ENCODE data around the gene SF1.

Gene SF1

GRCh38 chr11:64759131-64759721 lies 19.1 kb downstream of the SF1 start:
- peak overlapping the region; percentile 78 to 95 for H3K27ac ChIP-seq
- DNase-seq (ENCODE audit: low spot score) = peak; percentile 74
- peak overlapping the region; percentile 72 for H3K4me3 ChIP-seq
- TF ChIP-seq CTCF (IDR thresholded peaks at IDR 0.05) = no peak

- H3K4me3 ChIP-seq = peak overlapping the region; percentile 72
- peak overlapping the region in 1 of 2 donors; percentile 95 for H3K27ac ChIP-seq
- TF ChIP-seq CTCF (IDR thresholded peaks at IDR 0.05) = no peak
- no peak for DNase-seq (ENCODE audit: low spot score)
Measured at GRCh38 chr11:64758330-64759079, 19.8 kb downstream of the SF1 start.

GRCh38 chr11:64757549-64758329 lies 20.6 kb downstream of the SF1 start:
- Histone ChIP-seq H3K4me3 (no peak overlapping the region), H3K27ac (no peak overlapping the region)
- DNase-seq (ENCODE audit: low spot score) = peak; percentile 71
- TF ChIP-seq CTCF (IDR thresholded peaks at IDR 0.05) = no peak

DNA sequence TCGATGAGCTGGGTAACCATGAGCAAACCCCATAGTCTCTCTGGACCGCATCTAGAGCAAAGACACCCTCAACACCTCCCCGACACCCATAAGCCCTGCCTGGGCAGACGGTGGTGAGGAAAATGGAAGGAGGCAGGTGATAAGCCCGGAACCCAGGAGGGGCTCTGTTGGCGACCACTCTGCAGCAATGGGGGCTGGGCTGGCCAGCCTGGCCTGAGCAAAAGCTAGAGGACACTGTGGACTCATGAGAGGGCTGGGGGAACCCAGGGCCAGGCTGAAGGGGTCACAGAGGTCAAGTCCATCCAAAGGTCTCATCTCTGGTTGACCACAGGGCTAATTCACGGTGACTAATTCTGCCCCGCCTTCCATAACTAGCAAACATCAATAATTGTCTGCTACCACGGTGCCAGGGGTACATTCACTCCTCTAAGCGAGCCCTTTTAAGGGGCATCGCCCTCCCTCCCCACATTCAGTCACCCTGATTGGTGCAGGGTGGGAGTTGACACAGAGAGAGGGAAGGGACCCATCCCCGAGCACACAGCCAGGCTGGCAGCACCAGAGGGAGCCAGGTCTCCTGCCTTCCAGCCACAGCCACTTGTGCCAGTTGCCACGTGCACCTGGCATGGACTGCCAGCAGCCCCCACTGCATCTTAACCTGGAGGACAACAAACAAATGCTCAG lies 22.5 kb downstream of the SF1 start:
- H3K4me3 ChIP-seq = no peak overlapping the region
- no peak for DNase-seq (ENCODE audit: low spot score)
- TF ChIP-seq CTCF (IDR thresholded peaks at IDR 0.05) = no peak
- no peak overlapping the region for H3K27ac ChIP-seq

- no peak for DNase-seq (ENCODE audit: low spot score)
- TF ChIP-seq CTCF (IDR thresholded peaks at IDR 0.05) = no peak
- Histone ChIP-seq H3K4me3 (no peak overlapping the region), H3K27ac (no peak overlapping the region)
Measured at GRCh38 chr11:64754919-64755662, 23.3 kb downstream of the SF1 start.

- DNase-seq (ENCODE audit: low spot score) = no peak
- H3K27ac ChIP-seq = no peak overlapping the region
- H3K4me3 ChIP-seq = no peak overlapping the region
- no peak for TF ChIP-seq CTCF (IDR thresholded peaks at IDR 0.05)
Measured at GRCh38 chr11:64754124-64754918, 24.0 kb downstream of the SF1 start.
